ENCODE results near the gene ZNF582. TPM values are rescaled to one million over a fixed set of nuclear protein-coding genes. Genes with fewer than 3 reads are reported as not detected.

The ZNF582 gene
- 3.7 TPM in 2 replicates for total RNA-seq (ENCODE audit: low replicate concordance)
- long read RNA-seq, transcript ZNF582-202 (5 exons, 2,053 nt) = major isoform, 5 of 14 reads
- long read RNA-seq, partial matches to known transcripts = 2 of 14 reads
- long read RNA-seq, other reads (novel, unspliced or antisense) = 7 of 14 reads

GRCh38 chr19:56393119-56394012, at the start of gene ZNF582:
ZNF582 (minus strand) TSS chr19:56393534; CDS start chr19:56391752, 1,782 bp downstream.
- TF ChIP-seq CTCF (conservative IDR thresholded peaks at IDR 0.05) = peak; percentile 83
- Mint-ChIP-seq H3K4me1 (ENCODE audit: unreplicated experiment) (peaks cover 5% of the 10 kb centered on the region), H3K9me3 (peaks cover 18% of the 10 kb centered on the region), H3K36me3 (peaks cover 56% of the 10 kb centered on the region), H3K4me3 (peak within 1 kb of the TSS; percentile 97), H3K27ac (peak within 1 kb of the TSS; percentile 92), H3K27me3 (no peaks in the 10 kb centered on the region)
- peak; percentile 91 for DNase-seq (ENCODE audit: extremely low spot score, unreplicated experiment)

GRCh38 chr19:56441206-56441792, 48.0 kb upstream of the ZNF582 start:
- TF ChIP-seq CTCF (conservative IDR thresholded peaks at IDR 0.05) = no peak
- no peaks in the 10 kb centered on the region for H3K36me3 Mint-ChIP-seq
- no peak for DNase-seq (ENCODE audit: extremely low spot score, unreplicated experiment)
- H3K4me3 Mint-ChIP-seq = no peak overlapping the region
- no peaks in the 10 kb centered on the region for H3K27me3 Mint-ChIP-seq
- peaks cover 4% of the 10 kb centered on the region for H3K9me3 Mint-ChIP-seq
- no peak overlapping the region for H3K27ac Mint-ChIP-seq
- no peaks in the 10 kb centered on the region for H3K4me1 Mint-ChIP-seq (ENCODE audit: unreplicated experiment)

GRCh38 chr19:56423985-56424353, 30.6 kb upstream of the ZNF582 start:
- Mint-ChIP-seq H3K9me3 (peaks cover 36% of the 10 kb centered on the region), H3K27ac (no peak overlapping the region), H3K36me3 (peaks cover 57% of the 10 kb centered on the region), H3K4me1 (ENCODE audit: unreplicated experiment) (no peaks in the 10 kb centered on the region), H3K4me3 (no peak overlapping the region), H3K27me3 (no peaks in the 10 kb centered on the region)
- DNase-seq (ENCODE audit: extremely low spot score, unreplicated experiment) = no peak
- TF ChIP-seq CTCF (conservative IDR thresholded peaks at IDR 0.05) = no peak

GRCh38 chr19:56423276-56423984, 30.1 kb upstream of the ZNF582 start:
- no peak for TF ChIP-seq CTCF (conservative IDR thresholded peaks at IDR 0.05)
- H3K27ac Mint-ChIP-seq = no peak overlapping the region
- no peak for DNase-seq (ENCODE audit: extremely low spot score, unreplicated experiment)
- peaks cover 62% of the 10 kb centered on the region for H3K36me3 Mint-ChIP-seq
- no peaks in the 10 kb centered on the region for H3K4me1 Mint-ChIP-seq (ENCODE audit: unreplicated experiment)
- H3K4me3 Mint-ChIP-seq = no peak overlapping the region
- peaks cover 42% of the 10 kb centered on the region for H3K9me3 Mint-ChIP-seq
- H3K27me3 Mint-ChIP-seq = no peaks in the 10 kb centered on the region

GRCh38 chr19:56405062-56405461, 11.7 kb upstream of the ZNF582 start:
- H3K9me3 Mint-ChIP-seq = peaks cover 32% of the 10 kb centered on the region
- DNase-seq (ENCODE audit: extremely low spot score, unreplicated experiment) = no peak
- peaks cover 16% of the 10 kb centered on the region for H3K4me1 Mint-ChIP-seq (ENCODE audit: unreplicated experiment)
- H3K27ac Mint-ChIP-seq = peak overlapping the region; percentile 91
- TF ChIP-seq CTCF (conservative IDR thresholded peaks at IDR 0.05) = no peak
- peak overlapping the region; percentile 94 for H3K4me3 Mint-ChIP-seq
- peaks cover 62% of the 10 kb centered on the region for H3K36me3 Mint-ChIP-seq
- no peaks in the 10 kb centered on the region for H3K27me3 Mint-ChIP-seq
